Upper lobe of left lung (tissue), 6 donors: ENCODE measurements around the gene APBB1IP. TPM values are rescaled to one million over a fixed set of nuclear protein-coding genes. Genes with fewer than 3 reads are reported as not detected.

Source experiments
- ATAC-seq, 2 donors: fragments of 200-7000 bp; cut with Tn5 transposase; one replicate each; pipeline ENCODE4 v1.9.1; 2022; ENCODE audit warnings: mild to moderate bottlenecking in 2 of 2, moderate library complexity in 2 of 2; ENCODE audit not compliant: low FRiP score in 2 of 2
- DNase-seq, 2 donors: peaks; one replicate each; pipeline ENCODE4 v3.0.0-alpha.2; 2019 to 2020
- H3K27ac ChIP-seq, 4 donors: fragments of 200-600 bp; sonication (generic); one replicate each; pipeline ENCODE4 v1.5.1; 2016 to 2019
- H3K27me3 ChIP-seq, 4 donors: fragments of 200-600 bp; sonication (generic); one replicate each; pipeline ENCODE4 v1.5.1; 2017 to 2019
- H3K36me3 ChIP-seq, 4 donors: fragments of 200-600 bp; sonication (generic); one replicate each; pipeline ENCODE4 v1.5.1; 2016 to 2019
- H3K4me1 ChIP-seq, 4 donors: fragments of 200-600 bp; sonication (generic); one replicate each; pipeline ENCODE4 v1.5.1; 2018 to 2019
- H3K4me3 ChIP-seq, 4 donors: fragments of 200-600 bp; sonication (generic); one replicate each; pipeline ENCODE4 v1.5.1; 2017 to 2019; ENCODE audit warnings: mild to moderate bottlenecking in 2 of 4, moderate library complexity in 1 of 4
- H3K9me3 ChIP-seq, 4 donors: fragments of 200-600 bp; sonication (generic); one replicate each; pipeline ENCODE4 v1.5.1; 2018 to 2019
- EP300 ChIP-seq, 4 donors: sonication (generic); formaldehyde crosslinking; IDR thresholded peaks; one replicate each; pipeline ENCODE4 v1.5.1; 2017; ENCODE audit warnings: antibody characterized with exemption in 4 of 4, control low read depth in 2 of 4
- POLR2A ChIP-seq, 4 donors: fragments of 450-650 bp; IDR thresholded peaks; one replicate each; pipeline ENCODE4 v1.5.1; 2016 to 2017; ENCODE audit warnings: antibody characterized with exemption in 4 of 4, mild to moderate bottlenecking in 2 of 4
- POLR2AphosphoS5 ChIP-seq, 2 donors: sonication (generic); formaldehyde crosslinking; IDR thresholded peaks; one replicate each; pipeline ENCODE4 v1.5.1; 2017; ENCODE audit warnings: antibody characterized with exemption in 2 of 2
- WGBS, 2 donors: methylation state at CpG; one replicate each; pipeline ENCODE4 v1.1.5; 2017 to 2018; 5-methylcytosine and 5-hydroxymethylcytosine counted together
- total RNA-seq, 6 donors: library from RNA; depleted of rRNA in 4 of 6; stranded (reverse); fragments of >200 nt in 4 of 6; gene quantifications; one replicate each; pipeline versions ENCODE4 v1.1.0 to v1.2.1, GENCODE V29; 2016 to 2021
- TF ChIP-seq, protein P1 (sequence below), 6 experiments: fragments of 450-650 bp in 4 of 6; fragments of 200-600 bp in 2 of 6; sonication (generic) in 2 of 6; IDR thresholded peaks; one replicate each; pipeline ENCODE4 v1.5.1; 2016 to 2019; ENCODE audit warnings: antibody characterized with exemption in 6 of 6
- donor health status: DM: no; HTN: no; CAD: no; lungs with moderate emphysema.
- donor health status: DM: no; HTN: yes; CAD: no; lungs with severe emphysema.

The APBB1IP gene
- total RNA-seq, 6 donors from 2014 or later: 15.8 to 45.1 (median 31.3) TPM

DNA sequence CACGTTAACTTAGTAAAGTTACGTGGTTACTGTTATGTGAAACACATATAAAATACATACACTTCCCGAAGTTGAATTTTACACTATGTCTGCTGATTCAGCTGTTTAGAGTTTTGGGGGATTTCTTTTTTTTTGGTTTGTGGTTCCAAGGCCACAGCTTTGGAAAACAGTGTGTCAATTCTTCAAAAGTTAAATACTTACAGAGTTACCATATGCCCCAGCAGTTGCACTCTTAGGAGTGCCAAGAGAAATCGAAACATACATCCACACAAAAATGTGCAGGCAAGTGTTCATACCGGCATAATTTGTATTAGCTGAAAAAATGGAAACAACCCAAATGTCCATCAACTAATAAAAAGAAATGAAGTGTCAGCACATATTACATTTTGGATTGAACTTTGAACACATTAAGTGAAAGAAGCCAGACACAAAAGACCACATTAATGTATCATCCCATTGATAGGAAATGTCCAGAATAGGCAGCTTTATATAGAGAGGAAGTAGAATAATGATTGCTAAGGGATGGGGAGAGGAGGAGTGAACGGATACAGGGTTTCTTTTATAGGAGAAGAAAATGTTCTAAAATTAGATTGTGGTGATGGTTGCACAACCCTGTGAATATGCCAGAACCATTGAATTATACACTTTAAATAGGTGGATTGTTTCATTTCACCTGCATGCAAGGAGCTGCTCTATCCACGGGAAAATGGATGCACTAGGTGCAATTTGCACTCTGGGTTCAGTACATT is 17.6 kb downstream of the APBB1IP start:
- no peak overlapping the region for H3K27ac ChIP-seq
- ATAC-seq (no peak), DNase-seq (no peak)
- TF ChIP-seq EP300 (IDR thresholded peaks at IDR 0.05): no peak
- TF ChIP-seq POLR2AphosphoS5 (IDR thresholded peaks at IDR 0.05): no peak
- no peak for TF ChIP-seq POLR2A (IDR thresholded peaks at IDR 0.05)
- TF ChIP-seq, protein P1, sequence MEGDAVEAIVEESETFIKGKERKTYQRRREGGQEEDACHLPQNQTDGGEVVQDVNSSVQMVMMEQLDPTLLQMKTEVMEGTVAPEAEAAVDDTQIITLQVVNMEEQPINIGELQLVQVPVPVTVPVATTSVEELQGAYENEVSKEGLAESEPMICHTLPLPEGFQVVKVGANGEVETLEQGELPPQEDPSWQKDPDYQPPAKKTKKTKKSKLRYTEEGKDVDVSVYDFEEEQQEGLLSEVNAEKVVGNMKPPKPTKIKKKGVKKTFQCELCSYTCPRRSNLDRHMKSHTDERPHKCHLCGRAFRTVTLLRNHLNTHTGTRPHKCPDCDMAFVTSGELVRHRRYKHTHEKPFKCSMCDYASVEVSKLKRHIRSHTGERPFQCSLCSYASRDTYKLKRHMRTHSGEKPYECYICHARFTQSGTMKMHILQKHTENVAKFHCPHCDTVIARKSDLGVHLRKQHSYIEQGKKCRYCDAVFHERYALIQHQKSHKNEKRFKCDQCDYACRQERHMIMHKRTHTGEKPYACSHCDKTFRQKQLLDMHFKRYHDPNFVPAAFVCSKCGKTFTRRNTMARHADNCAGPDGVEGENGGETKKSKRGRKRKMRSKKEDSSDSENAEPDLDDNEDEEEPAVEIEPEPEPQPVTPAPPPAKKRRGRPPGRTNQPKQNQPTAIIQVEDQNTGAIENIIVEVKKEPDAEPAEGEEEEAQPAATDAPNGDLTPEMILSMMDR (IDR thresholded peaks at IDR 0.05): no peak
- H3K36me3 ChIP-seq: no peaks in the 10 kb centered on the region
- WGBS, 2 donors: 67 to 78% methylated on average over 7 of the region's 7 CpGs
- H3K4me3 ChIP-seq: no peak overlapping the region
- peaks cover 0 to 7% (median 1%) of the 10 kb centered on the region in 4 donors for H3K4me1 ChIP-seq
- H3K27me3 ChIP-seq: no peaks in the 10 kb centered on the region
- H3K9me3 ChIP-seq: no peaks in the 10 kb centered on the region

DNA sequence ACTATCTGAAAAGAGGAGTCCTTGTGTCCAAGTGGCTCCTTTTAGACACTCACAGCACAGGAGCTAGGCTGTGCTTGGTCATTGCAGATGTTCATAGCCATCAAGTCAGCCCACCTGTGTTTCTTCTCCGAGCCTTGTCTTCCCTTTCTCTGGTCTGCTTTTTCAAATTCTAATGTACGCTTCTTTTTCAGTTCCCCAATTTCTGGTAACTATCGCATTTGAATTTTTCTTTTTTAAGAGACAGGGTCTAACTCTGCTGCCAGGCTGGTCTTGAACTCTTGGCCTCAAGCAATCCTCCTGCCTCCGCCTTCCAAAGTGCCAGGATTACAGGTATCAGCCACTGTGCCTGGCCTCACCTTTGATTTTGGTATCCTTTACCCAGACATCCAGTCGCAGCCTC is 18.9 kb downstream of the APBB1IP start:
- DNase-seq (no peak), ATAC-seq (no peak)
- no peak for TF ChIP-seq POLR2A (IDR thresholded peaks at IDR 0.05)
- no peak for TF ChIP-seq POLR2AphosphoS5 (IDR thresholded peaks at IDR 0.05)
- no peak for TF ChIP-seq EP300 (IDR thresholded peaks at IDR 0.05)
- TF ChIP-seq, protein P1 (IDR thresholded peaks at IDR 0.05): no peak
- WGBS, 2 donors: 74 to 85% methylated on average over 5 of the region's 5 CpGs
- Histone ChIP-seq H3K36me3 (no peaks in the 10 kb centered on the region), H3K4me1 (peaks cover 0 to 7% (median 1%) of the 10 kb centered on the region in 4 donors), H3K27ac (no peak overlapping the region), H3K4me3 (no peak overlapping the region), H3K9me3 (no peaks in the 10 kb centered on the region), H3K27me3 (no peaks in the 10 kb centered on the region)

DNA sequence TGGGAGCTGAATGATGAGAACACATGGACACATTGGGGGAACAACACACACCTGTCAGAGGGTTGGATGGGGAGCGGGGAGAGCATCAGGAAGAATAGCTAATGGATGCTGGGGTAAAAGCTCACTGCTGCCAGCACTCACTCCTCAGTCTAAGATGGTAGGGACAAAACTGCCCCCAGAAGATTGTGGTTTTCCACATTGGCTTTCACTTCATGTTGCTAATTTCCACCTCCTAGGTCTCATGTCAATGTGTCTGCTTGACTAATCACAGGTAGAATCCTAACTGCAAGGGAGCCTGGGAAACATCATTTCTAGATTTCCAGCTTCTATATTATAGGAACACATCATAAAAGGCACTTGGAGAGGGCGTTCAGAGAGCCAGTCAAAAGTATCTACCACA is 22.6 kb downstream of the APBB1IP start:
- no peaks in the 10 kb centered on the region for H3K36me3 ChIP-seq
- peaks cover 0 to 5% (median 0%) of the 10 kb centered on the region in 4 donors for H3K4me1 ChIP-seq
- DNase-seq (no peak), ATAC-seq (no peak)
- H3K27ac ChIP-seq: no peak overlapping the region
- H3K4me3 ChIP-seq: no peak overlapping the region
- H3K27me3 ChIP-seq: no peaks in the 10 kb centered on the region
- WGBS, 2 donors: 90 to 98% methylated on average over 2 of the region's 2 CpGs
- TF ChIP-seq EP300 (IDR thresholded peaks at IDR 0.05) (no peak), POLR2A (IDR thresholded peaks at IDR 0.05) (no peak), POLR2AphosphoS5 (IDR thresholded peaks at IDR 0.05) (no peak)
- TF ChIP-seq, protein P1 (IDR thresholded peaks at IDR 0.05): no peak
- no peaks in the 10 kb centered on the region for H3K9me3 ChIP-seq

DNA sequence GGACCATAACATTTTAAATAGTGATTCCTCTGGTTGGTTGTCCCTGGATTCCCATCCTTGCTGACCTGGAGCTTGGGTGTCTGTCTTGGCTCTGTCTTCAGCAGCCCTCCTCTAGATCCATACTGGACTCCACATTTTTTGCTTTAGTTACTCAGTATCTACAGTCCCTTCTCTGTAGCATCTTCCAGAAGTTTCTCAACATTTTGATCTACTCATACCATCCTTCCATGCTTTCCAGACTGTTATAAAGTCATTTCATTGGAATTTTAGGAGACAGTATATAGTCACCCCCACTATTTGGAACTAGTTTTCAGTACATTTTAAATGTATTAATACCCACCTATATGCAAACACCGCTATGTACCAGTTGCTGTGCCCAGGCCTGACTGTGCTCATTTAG is 25.8 kb downstream of the APBB1IP start:
- no peak overlapping the region for H3K27ac ChIP-seq
- H3K9me3 ChIP-seq: no peaks in the 10 kb centered on the region
- no peak for DNase-seq
- no peaks in the 10 kb centered on the region for H3K36me3 ChIP-seq
- TF ChIP-seq POLR2AphosphoS5 (IDR thresholded peaks at IDR 0.05) (no peak), EP300 (IDR thresholded peaks at IDR 0.05) (no peak), POLR2A (IDR thresholded peaks at IDR 0.05) (no peak)
- TF ChIP-seq, protein P1 (IDR thresholded peaks at IDR 0.05): no peak
- WGBS, 2 donors: 90 to 100% methylated on average over 1 of the region's 1 CpG
- no peak overlapping the region for H3K4me3 ChIP-seq
- no peaks in the 10 kb centered on the region for H3K27me3 ChIP-seq
- H3K4me1 ChIP-seq: peaks cover 0 to 3% (median 0%) of the 10 kb centered on the region in 4 donors
- ATAC-seq: no peak
